SU-DHL-6 (cell line): Measurements from ENCODE around the gene CLIC5.

Experiments
- H2AFZ ChIP-seq: fragments of 200-600 bp; sonication (generic); 2 replicates; pipeline ENCODE4 v1.6.1; 2014; ENCODE audit warnings: low read depth, mild to moderate bottlenecking, moderate library complexity, mixed read lengths, antibody characterized with exemption, low read length; ENCODE audit not compliant: severe bottlenecking
- H3F3A ChIP-seq: fragments of 200-600 bp; shearing (Covaris generic); 2 replicates; pipeline ENCODE4 v1.6.0; 2016; ENCODE audit warnings: antibody characterized with exemption, mild to moderate bottlenecking; ENCODE audit not compliant: insufficient read depth
- H3K27ac ChIP-seq: fragments of 200-600 bp; sonication (generic); 2 replicates; pipeline ENCODE4 v1.5.1; 2016; ENCODE audit warnings: low read depth, mild to moderate bottlenecking, low read length, moderate library complexity, mixed read lengths
- H3K27me3 ChIP-seq: fragments of 200-600 bp; sonication (generic), shearing (Covaris generic); 2 replicates; pipeline ENCODE4 v1.6.0; 2014; ENCODE audit warnings: mild to moderate bottlenecking, low read length
- H3K36me3 ChIP-seq: fragments of 200-600 bp; sonication (generic); 2 replicates; pipeline ENCODE4 v1.6.1; 2014; ENCODE audit warnings: mild to moderate bottlenecking, low read length, mixed read lengths
- H3K4me2 ChIP-seq: fragments of 300-600, 200-600 bp; shearing (Covaris generic), sonication (generic); 2 replicates; pipeline ENCODE4 v1.6.0; 2014; ENCODE audit warnings: low read length, low read depth, mild to moderate bottlenecking; ENCODE audit not compliant: poor library complexity, severe bottlenecking
- H3K4me3 ChIP-seq: fragments of 200-600 bp; sonication (generic); 2 replicates; pipeline ENCODE4 v1.5.1; 2014; ENCODE audit warnings: antibody characterized with exemption, low read length, mild to moderate bottlenecking, mixed read lengths; ENCODE audit not compliant: insufficient read depth, poor library complexity, severe bottlenecking
- H3K79me2 ChIP-seq: fragments of 200-600 bp; sonication (generic); 2 replicates; pipeline ENCODE4 v1.6.1; 2014; ENCODE audit warnings: mild to moderate bottlenecking, low read length, moderate library complexity; ENCODE audit not compliant: insufficient read depth
- H3K9ac ChIP-seq: fragments of 200-600 bp; sonication (generic); 2 replicates; pipeline ENCODE4 v1.7.0; 2014; ENCODE audit warnings: mild to moderate bottlenecking, low read length
- H3K9me2 ChIP-seq: fragments of 200-600 bp; sonication (generic); replicated peaks from 2 replicates; pipeline ENCODE4 v1.6.1; 2014; ENCODE audit warnings: low read length; ENCODE audit not compliant: insufficient read depth
- H3K9me3 ChIP-seq: fragments of 200-600 bp; sonication (generic); 2 replicates; pipeline ENCODE4 v1.6.1; 2014; ENCODE audit warnings: low read length, mixed read lengths; ENCODE audit not compliant: insufficient read depth
- H4K20me1 ChIP-seq: fragments of 200-600 bp; sonication (generic); 2 replicates; pipeline ENCODE4 v1.6.1; 2014; ENCODE audit warnings: low read depth, mild to moderate bottlenecking, antibody characterized with exemption, low read length, moderate library complexity, mixed read lengths
- CTCF ChIP-seq: fragments of 200-600 bp; sonication (generic); IDR thresholded peaks from one replicate; pipeline ENCODE4 v1.5.1; 2017; ENCODE audit warnings: antibody characterized with exemption, mild to moderate bottlenecking, low read length, moderate library complexity; ENCODE audit not compliant: insufficient read depth, poor library complexity, severe bottlenecking
- EZH2phosphoT487 ChIP-seq: fragments of 200-600 bp; sonication (generic), shearing (Covaris generic); conservative IDR thresholded peaks from 2 replicates; pipeline ENCODE4 v1.6.1; 2018; ENCODE audit warnings: mild to moderate bottlenecking, antibody characterized with exemption, low read length, moderate library complexity, mixed read lengths

The CLIC5 gene

DNA sequence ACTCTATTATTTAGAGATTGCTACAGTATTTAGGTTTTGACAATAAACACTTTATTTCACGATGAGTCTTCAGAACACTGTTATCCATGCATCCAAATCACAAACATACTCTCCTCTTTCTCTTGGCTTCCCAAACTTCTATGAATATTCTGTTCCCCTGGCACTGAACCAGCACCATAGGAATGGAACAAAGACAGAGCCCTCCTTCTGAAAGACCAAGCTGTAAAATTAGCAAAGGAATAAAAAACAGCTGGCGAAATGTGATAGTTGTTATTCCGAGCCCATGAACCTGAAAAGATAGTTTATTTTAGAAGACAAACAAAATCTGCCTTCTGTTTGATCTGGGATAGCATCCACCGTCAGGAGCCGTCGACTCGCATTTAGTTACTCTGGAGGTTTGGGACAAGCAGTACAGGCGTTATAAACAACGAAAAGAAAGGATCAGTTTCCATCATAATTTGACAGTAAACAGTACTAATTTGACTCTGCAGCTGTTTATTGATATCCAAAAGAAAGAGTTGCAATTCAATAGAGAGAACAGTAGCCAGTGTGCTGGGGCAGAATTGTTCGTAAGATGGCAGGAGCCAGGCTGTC is 161.4 kb downstream of the CLIC5 start:
- H3K9me3 ChIP-seq = no peaks in the 10 kb centered on the region
- no peaks in the 10 kb centered on the region for H3F3A ChIP-seq
- TF ChIP-seq CTCF (no peak), EZH2phosphoT487 (no peak)
- no peaks in the 10 kb centered on the region; the same call in 1 of the 2 replicates for H3K9me2 ChIP-seq
- H3K27ac ChIP-seq = no peak overlapping the region
- no peak overlapping the region for H3K4me3 ChIP-seq
- H3K36me3 ChIP-seq = no peaks in the 10 kb centered on the region
- no peak overlapping the region for H3K9ac ChIP-seq
- no peaks in the 10 kb centered on the region for H4K20me1 ChIP-seq
- no peaks in the 10 kb centered on the region for H3K79me2 ChIP-seq
- no peak overlapping the region for H3K4me2 ChIP-seq
- H2AFZ ChIP-seq = no peak overlapping the region
- H3K27me3 ChIP-seq = no peaks in the 10 kb centered on the region

DNA sequence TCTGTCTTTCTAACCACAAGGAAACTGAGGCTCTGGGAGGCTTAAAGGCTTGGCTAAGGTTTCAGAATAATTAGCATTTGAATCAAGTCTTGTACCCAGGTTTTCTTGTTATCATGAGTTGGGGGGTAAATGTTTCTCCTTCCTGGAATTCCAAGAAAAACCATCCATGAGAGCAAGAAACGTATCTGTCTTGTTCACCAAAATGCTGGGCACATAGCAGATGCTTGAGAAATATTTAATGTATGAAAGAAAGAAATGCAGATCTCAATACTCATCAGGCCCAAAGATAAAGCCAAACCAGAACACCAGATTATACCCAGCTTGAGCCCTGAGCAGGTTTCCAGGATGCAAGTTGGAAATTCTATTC is 164.6 kb downstream of the CLIC5 start:
- H4K20me1 ChIP-seq = no peaks in the 10 kb centered on the region
- no peaks in the 10 kb centered on the region for H3F3A ChIP-seq
- H3K9me2 ChIP-seq = no peaks in the 10 kb centered on the region; the same call in 1 of the 2 replicates
- no peaks in the 10 kb centered on the region for H3K27me3 ChIP-seq
- H3K4me3 ChIP-seq = no peak overlapping the region
- H3K4me2 ChIP-seq = no peak overlapping the region
- H3K9ac ChIP-seq = no peak overlapping the region
- TF ChIP-seq EZH2phosphoT487 (no peak), CTCF (no peak)
- no peak overlapping the region for H3K27ac ChIP-seq
- H2AFZ ChIP-seq = no peak overlapping the region
- no peaks in the 10 kb centered on the region for H3K9me3 ChIP-seq
- no peaks in the 10 kb centered on the region for H3K79me2 ChIP-seq
- no peaks in the 10 kb centered on the region for H3K36me3 ChIP-seq

DNA sequence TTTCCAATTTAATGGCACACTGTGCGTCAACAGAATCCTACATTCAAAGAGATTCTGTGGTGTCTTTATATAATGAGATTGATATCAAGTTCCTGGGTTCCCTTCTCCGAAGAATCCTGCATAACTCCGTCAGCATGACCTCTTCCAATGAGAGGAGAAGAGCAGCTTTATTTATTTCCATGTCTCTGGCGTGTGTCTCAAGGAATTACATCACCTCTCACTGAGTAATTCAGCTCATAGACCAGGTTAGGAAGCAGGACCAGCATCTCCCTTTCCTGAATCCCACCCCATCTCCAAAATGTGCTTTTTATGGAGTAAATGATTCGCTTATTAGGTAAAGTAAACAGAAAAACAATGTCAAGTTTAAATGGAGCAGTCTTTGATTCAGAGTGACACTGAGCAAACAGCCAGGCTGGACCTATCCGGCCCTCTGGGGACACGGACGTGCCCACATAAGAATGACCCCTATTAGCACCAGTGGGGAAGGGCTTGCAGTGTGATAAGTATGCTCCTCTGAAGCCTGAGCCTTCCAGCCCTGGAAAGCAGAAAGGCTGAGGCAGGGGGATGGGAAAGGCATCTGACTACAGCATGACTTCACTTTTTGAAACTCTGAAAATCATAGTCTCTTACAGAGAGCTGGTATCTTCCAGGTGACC is 165.2 kb downstream of the CLIC5 start:
- Histone ChIP-seq H3K36me3 (no peaks in the 10 kb centered on the region), H3K9me3 (no peaks in the 10 kb centered on the region), H3K27me3 (no peaks in the 10 kb centered on the region), H3K9me2 (no peaks in the 10 kb centered on the region; the same call in 1 of the 2 replicates), H3K9ac (no peak overlapping the region), H4K20me1 (no peaks in the 10 kb centered on the region), H3K4me2 (no peak overlapping the region), H3F3A (no peaks in the 10 kb centered on the region), H2AFZ (no peak overlapping the region), H3K79me2 (no peaks in the 10 kb centered on the region), H3K4me3 (no peak overlapping the region), H3K27ac (no peak overlapping the region)
- no peak for TF ChIP-seq EZH2phosphoT487
- no peak for TF ChIP-seq CTCF
